HG02623 (cell line): ENCODE measurements around the gene CFAP299.
"Not testable (repeated sequence)": the region's sequence is repeated elsewhere in the genome, so short reads cannot be mapped to it uniquely, and the experiment has no call there.

Experiments used
- ATAC-seq: cut with Tn5 transposase; IDR thresholded peaks from one replicate; pipeline ENCODE4 v1.9.1; 2021; ENCODE audit warnings: moderate library complexity; ENCODE audit not compliant: unreplicated experiment

CFAP299 gene

DNA sequence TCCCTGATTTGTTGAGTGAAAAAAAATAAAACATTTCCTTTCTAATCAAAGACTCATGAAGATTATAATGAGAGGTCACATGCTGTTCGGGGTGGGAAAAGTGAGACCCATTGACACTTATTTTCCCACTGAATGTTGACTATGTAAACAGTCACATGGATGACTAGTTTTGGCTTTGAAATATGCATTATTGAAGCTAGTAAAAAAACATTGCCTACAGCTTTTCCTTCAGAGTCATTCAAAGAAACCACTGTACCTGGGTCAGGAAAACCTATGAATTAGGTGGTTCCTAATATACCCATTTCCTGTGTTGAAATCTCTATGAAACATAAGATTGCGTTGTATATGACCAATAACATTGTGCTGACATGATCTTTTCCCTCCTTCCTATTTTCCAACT, 251.2 kb downstream of the CFAP299 start:
- no peak for ATAC-seq

- ATAC-seq: no peak
These were observed 252.4 kb downstream of the CFAP299 start for GRCh38 chr4:80587871-80588385.

GRCh38 chr4:80592950-80593349, 257.4 kb downstream of the CFAP299 start:
- peak; percentile 65 for ATAC-seq

DNA sequence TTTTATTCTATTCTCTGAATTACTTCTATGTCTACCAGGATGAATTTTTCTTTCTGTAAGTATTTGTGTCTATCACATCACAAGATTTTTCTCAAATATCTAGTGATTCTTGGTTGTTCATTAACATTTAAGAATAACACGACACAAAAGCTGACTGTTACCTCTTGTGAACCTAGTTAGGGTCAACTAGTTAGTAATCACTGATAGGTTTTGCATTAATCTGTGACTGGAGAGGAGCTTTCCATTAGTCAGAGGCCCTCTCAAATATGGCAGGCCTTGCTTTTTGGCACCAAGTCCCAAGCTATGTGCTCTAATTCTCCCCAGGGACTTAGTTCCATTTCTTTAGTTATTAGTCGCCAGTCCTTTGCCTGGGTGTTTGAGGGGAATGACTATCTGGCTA, 259.2 kb downstream of the CFAP299 start:
- no peak for ATAC-seq

DNA sequence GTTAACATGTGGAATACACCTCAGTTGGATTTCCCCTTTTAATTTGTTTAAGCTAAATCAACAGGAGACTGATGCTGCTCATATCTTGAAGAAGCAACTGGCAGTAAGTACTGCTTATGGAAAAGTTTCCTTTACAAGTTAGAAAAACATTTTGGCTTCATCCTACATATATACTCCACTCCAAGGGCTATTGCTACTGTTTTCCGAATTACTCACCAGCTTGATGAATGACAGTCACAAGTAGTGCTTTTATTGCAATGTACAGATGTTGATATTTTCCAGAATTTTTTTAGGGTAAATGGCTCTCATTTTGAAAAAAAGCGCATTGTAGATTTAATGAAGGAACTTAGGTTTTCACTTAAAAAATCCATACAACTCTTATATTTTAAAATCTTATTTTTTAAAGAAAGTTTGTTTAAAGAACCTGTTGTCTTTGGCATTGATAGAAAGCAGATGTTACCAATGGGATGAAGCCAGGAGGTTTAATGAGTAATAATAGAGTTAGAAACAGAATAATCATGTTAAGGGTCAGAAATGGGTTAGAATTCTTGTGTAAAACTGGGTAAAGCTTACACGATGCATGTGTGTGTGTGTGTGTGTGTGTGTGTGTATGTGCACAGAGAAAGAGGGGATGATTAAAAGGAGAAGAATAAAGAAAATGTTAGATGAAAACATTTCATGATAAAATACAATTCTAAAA, 272.9 kb downstream of the CFAP299 start:
- ATAC-seq: no peak

DNA sequence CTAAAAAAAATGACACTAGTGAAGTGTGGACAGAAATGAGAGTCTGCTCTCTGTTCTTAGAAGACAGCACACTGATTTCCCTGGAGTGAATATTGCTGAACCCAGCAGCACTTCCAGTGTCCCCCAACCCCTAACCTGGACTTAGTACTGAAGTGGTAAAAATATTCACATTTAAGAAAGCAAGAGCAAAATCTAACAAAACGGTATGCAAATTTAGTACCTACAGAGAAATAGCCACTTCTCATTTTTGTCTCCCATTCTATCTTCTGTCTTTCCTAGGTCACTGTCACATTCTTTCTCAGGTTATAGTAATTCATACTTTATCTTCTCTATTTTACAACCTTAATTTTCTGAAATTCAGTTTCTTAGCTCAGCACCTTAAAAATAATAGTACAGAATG, 274.7 kb downstream of the CFAP299 start:
- ATAC-seq: no peak

- ATAC-seq: peak; percentile 81
These were observed 275.5 kb downstream of the CFAP299 start for GRCh38 chr4:80610845-80611677.

DNA sequence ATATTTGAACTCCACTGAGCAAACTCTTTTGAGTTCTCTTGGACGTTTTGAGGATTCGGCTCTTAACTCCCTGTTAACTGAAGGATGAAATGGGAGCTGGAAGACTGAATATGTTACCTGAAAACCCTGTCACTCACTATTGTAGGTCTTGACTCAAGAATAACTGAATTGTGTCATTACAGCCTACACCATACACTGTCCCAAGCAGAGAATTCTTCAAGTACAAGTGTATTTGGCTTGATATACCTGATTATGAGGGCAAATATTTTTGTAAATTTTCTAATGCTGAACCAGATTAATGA, 276.1 kb downstream of the CFAP299 start:
- ATAC-seq: peak; percentile 8

GRCh38 chr4:80613470-80613869, 277.9 kb downstream of the CFAP299 start:
- no peak for ATAC-seq

GRCh38 chr4:80614319-80614718, 278.8 kb downstream of the CFAP299 start:
- no peak for ATAC-seq

DNA sequence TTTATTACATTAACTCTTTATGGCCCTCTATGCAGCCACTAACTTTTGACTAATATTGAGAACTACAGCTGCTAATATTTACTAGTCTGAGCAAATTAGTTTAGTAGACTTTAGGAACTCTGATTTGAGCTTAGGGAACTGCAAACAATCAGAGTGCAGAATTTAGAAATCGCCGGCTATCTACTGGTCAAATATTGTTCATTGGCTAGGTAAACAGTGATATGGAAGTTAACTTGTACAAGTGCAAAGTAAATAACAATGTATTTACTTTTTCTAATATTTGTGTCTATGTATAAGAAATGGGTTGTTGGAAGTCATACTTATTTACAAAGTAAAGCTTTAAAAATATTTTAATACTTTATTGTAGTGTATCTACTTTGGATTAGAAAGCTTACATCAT, 279.6 kb downstream of the CFAP299 start:
- ATAC-seq: no peak

- no peak for ATAC-seq
These were observed 283.6 kb downstream of the CFAP299 start for GRCh38 chr4:80619070-80619674.

DNA sequence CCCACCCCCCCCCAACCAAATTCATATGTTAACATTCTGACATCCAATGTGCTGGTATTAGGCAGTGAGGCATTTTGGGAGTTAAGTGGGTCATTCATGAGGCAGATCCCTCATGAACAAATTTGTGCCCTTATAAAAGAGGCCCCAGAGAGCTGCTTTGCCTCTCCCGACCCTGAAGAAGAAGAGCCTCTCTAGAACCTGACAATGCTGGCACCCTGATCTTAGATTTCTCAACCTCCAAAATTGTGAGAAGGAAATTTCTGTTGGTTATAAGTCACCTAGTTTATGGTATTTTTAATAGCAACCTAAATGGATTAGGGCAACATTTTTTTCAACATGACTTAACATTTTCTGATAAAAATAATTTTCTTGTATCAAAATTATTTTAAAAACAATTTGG, 296.3 kb downstream of the CFAP299 start:
- ATAC-seq: no peak

- no peak for ATAC-seq
These were observed 301.7 kb downstream of the CFAP299 start for GRCh38 chr4:80637190-80637589.

GRCh38 chr4:80646061-80646460, 310.5 kb downstream of the CFAP299 start:
- ATAC-seq: no peak

DNA sequence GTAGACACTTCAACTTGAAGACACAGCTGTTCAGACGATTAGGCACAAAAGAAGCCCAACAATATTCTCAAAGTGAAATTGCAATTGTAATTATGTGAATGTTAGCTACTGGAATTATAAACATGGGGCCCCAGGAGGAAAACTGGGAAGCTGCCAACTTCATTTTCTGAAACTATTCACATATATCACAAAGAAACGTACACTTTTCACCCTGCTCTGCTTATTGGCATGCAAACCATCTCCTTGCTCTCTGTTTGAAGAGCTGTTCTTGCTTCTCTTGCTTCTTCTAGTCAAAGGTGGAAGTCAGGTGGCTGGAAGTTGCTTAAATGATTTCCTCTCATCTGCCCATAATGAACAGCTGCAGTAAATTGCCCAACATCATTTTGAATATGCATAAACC, 320.1 kb downstream of the CFAP299 start:
- no peak for ATAC-seq

DNA sequence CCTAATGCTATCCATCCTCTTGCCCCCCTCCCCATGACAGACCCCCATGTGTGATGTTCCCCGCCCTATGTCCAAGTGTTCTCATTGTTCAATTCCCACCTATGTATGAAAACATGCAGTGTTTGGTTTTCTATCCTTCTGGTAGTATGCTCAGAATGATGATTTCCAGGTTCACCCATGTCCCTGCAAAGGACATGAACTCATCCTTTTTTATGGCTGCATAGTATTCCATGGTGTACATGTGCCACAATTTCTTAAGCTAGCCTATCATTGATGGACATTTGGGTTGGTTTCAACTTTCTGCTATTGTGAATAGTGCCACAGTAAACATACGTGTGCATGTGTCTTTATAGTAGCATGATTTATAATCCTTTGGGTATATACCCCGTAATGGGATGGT, 334.6 kb downstream of the CFAP299 start:
- ATAC-seq: not testable (repeated sequence)

GRCh38 chr4:80678413-80678812, 342.9 kb downstream of the CFAP299 start:
- no peak for ATAC-seq

DNA sequence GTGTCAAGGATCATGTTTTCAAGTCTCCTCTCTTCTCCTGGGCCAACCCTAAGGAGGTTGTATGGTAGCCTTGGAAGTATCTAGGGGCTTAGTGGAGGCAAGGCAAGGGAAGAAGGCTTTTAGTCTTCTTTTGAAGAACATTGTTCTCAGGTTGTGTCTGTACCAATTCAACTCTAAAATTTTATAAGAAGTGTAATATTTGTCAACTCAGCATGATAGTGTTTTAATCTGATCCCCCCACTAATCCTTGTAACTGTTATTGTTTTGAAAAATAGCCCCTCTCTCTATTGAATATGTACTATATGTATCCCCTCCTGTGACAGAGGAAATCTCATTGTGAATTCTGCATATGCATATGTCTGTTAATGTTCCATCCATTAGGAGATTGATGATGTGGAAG, 345.4 kb downstream of the CFAP299 start:
- no peak for ATAC-seq

DNA sequence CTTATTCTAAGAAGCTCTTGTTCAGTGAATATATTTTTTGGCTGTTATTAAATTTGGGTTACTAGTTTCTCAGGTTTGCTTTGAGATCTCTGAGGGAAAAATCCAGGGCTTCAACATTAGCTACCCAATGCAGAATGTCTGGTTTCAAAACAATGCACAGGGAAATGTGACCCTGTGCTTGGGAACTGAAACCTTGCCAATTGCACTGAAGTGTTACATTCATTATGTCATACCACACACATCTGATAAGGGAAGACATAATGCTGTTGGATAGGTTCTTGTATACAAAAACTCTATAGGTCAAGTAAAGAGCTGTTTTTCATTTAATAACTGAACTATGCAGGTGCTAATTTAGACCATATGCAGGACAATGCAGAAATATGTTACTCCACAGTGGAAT, 349.7 kb downstream of the CFAP299 start:
- no peak for ATAC-seq

- ATAC-seq: not testable (repeated sequence)
These were observed 352.2 kb downstream of the CFAP299 start for GRCh38 chr4:80687736-80688135.

- no peak for ATAC-seq
These were observed 358.6 kb downstream of the CFAP299 start for GRCh38 chr4:80694171-80694570.
